ENCODE measurements around the gene HS6ST3. TPM values are rescaled to one million over a fixed set of nuclear protein-coding genes. Genes with fewer than 3 reads are reported as not detected.

HS6ST3 gene
- total RNA-seq, 6 donors from 2014 or later: 0.03 to 1.0 (median 0.22) TPM; not detected in 1

- H3K27me3 ChIP-seq: no peaks in the 10 kb centered on the region
- TF ChIP-seq CTCF (IDR thresholded peaks at IDR 0.05) (no peak), POLR2A (IDR thresholded peaks at IDR 0.05) (no peak), POLR2AphosphoS5 (IDR thresholded peaks at IDR 0.05) (no peak), EP300 (IDR thresholded peaks at IDR 0.05) (no peak)
- H3K9me3 ChIP-seq: no peaks in the 10 kb centered on the region
- no peak overlapping the region for H3K27ac ChIP-seq
- H3K4me3 ChIP-seq: no peak overlapping the region
- no peaks in the 10 kb centered on the region for H3K36me3 ChIP-seq
- DNase-seq (no peak), ATAC-seq (ENCODE audit: low FRiP score in 2 of 2) (no peak)
- 65 to 68% methylated on average over 2 of the region's 2 CpGs for WGBS, 2 donors
- no peaks in the 10 kb centered on the region for H3K4me1 ChIP-seq
Measured at GRCh38 chr13:96544957-96545356, 455.1 kb downstream of the HS6ST3 start.

DNA sequence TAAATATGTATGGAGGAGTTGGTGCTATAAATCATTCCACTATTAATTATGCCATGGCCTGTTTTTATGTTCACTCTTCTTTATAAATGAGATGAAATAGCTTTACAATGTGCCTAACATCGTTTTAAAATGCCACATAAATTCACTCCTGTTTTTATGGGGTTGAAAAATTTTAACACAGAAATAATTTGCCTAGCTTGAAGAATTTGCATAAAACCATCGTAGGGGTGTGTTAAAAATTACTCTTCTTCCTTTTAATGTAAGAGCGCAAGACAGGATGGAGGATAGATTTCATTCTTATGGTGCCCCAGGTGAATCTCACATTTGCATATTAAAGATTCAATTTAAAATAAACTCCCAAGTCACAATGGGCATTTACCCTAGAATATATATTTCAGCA is 456.6 kb downstream of the HS6ST3 start:
- Histone ChIP-seq H3K4me1 (no peaks in the 10 kb centered on the region), H3K27ac (no peak overlapping the region), H3K4me3 (no peak overlapping the region), H3K36me3 (no peaks in the 10 kb centered on the region), H3K27me3 (no peaks in the 10 kb centered on the region), H3K9me3 (no peaks in the 10 kb centered on the region)
- DNase-seq (no peak), ATAC-seq (ENCODE audit: low FRiP score in 2 of 2) (no peak)
- WGBS, 2 donors: 83 to 88% methylated on average over 3 of the region's 3 CpGs
- TF ChIP-seq EP300 (IDR thresholded peaks at IDR 0.05) (no peak), POLR2A (IDR thresholded peaks at IDR 0.05) (no peak), POLR2AphosphoS5 (IDR thresholded peaks at IDR 0.05) (no peak), CTCF (IDR thresholded peaks at IDR 0.05) (no peak)

DNA sequence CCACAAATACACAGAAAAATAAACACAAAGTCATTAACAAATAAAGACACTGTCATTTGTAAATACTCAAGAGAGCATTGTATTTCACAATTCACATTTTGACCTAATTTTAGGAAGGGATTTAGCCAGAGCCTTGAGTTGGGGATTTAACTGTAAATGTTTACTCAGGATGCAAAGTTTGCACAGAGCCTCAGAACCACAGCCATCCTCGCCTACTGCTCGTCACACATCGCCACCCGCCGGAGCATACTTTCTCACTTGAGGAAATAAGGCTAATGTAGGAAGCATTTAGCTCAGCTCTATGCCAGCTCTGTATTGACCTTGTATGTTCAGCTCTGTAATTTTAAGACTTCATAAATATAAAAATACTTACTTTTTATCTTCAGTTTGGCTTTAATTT is 461.6 kb downstream of the HS6ST3 start:
- TF ChIP-seq EP300 (IDR thresholded peaks at IDR 0.05): no peak
- TF ChIP-seq POLR2AphosphoS5 (IDR thresholded peaks at IDR 0.05): no peak
- no peak for TF ChIP-seq CTCF (IDR thresholded peaks at IDR 0.05)
- TF ChIP-seq POLR2A (IDR thresholded peaks at IDR 0.05): no peak
- ATAC-seq (ENCODE audit: low FRiP score in 2 of 2): no peak
- no peak for DNase-seq
- WGBS, 2 donors: 36 to 47% methylated on average over 5 of the region's 5 CpGs
- H3K36me3 ChIP-seq: no peaks in the 10 kb centered on the region
- H3K9me3 ChIP-seq: no peaks in the 10 kb centered on the region
- H3K4me3 ChIP-seq: no peak overlapping the region
- H3K27me3 ChIP-seq: no peaks in the 10 kb centered on the region
- no peak overlapping the region for H3K27ac ChIP-seq
- no peaks in the 10 kb centered on the region for H3K4me1 ChIP-seq

GRCh38 chr13:96552559-96552958 is 462.7 kb downstream of the HS6ST3 start:
- ATAC-seq (ENCODE audit: low FRiP score in 2 of 2) (no peak), DNase-seq (no peak)
- Histone ChIP-seq H3K27me3 (no peaks in the 10 kb centered on the region), H3K27ac (no peak overlapping the region), H3K36me3 (no peaks in the 10 kb centered on the region), H3K9me3 (no peaks in the 10 kb centered on the region), H3K4me1 (no peaks in the 10 kb centered on the region), H3K4me3 (no peak overlapping the region)
- TF ChIP-seq EP300 (IDR thresholded peaks at IDR 0.05): no peak
- TF ChIP-seq POLR2AphosphoS5 (IDR thresholded peaks at IDR 0.05): no peak
- no peak for TF ChIP-seq CTCF (IDR thresholded peaks at IDR 0.05)
- TF ChIP-seq POLR2A (IDR thresholded peaks at IDR 0.05): no peak
- 83 to 85% methylated on average over 2 of the region's 2 CpGs for WGBS, 2 donors

DNA sequence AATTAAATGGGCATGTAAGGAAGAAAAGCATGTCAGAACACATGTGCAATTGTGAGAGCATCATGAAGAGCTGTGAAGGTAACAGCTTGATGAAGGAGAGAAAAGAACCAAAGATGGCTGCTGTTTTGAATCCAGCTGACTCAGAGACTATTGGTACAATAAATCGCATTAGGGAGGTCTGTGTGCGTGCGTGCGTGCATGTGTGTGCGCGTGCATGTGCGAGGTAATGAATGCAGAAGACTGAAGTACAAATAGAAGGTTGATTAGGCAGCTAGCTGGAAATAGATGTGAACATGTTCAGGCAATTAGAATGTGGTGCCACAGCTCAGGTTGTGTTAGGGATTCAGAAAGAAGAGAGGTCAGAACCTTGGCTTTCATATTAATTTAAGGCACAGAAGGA is 463.9 kb downstream of the HS6ST3 start:
- ATAC-seq (ENCODE audit: low FRiP score in 2 of 2): no peak
- no peaks in the 10 kb centered on the region for H3K4me1 ChIP-seq
- no peak for DNase-seq
- H3K9me3 ChIP-seq: no peaks in the 10 kb centered on the region
- no peak overlapping the region for H3K4me3 ChIP-seq
- no peak for TF ChIP-seq POLR2A (IDR thresholded peaks at IDR 0.05)
- no peak for TF ChIP-seq CTCF (IDR thresholded peaks at IDR 0.05)
- TF ChIP-seq POLR2AphosphoS5 (IDR thresholded peaks at IDR 0.05): no peak
- no peak for TF ChIP-seq EP300 (IDR thresholded peaks at IDR 0.05)
- no peaks in the 10 kb centered on the region for H3K36me3 ChIP-seq
- no peaks in the 10 kb centered on the region for H3K27me3 ChIP-seq
- 88 to 94% methylated on average over 7 of the region's 7 CpGs for WGBS, 2 donors
- H3K27ac ChIP-seq: no peak overlapping the region

Data from upper lobe of left lung (tissue), 6 donors.